NK-92 treated with Interleukin-12 subunit alpha and Interleukin-12 subunit beta, amount 100 ng/mL, for 24 hours (cell line): ENCODE measurements around the gene SPTLC2.

ENCODE experiments used
- DNase-seq: peaks from one replicate; lab custom pipeline; 2025; lab: John Stamatoyannopoulos, UW

SPTLC2 gene

DNA sequence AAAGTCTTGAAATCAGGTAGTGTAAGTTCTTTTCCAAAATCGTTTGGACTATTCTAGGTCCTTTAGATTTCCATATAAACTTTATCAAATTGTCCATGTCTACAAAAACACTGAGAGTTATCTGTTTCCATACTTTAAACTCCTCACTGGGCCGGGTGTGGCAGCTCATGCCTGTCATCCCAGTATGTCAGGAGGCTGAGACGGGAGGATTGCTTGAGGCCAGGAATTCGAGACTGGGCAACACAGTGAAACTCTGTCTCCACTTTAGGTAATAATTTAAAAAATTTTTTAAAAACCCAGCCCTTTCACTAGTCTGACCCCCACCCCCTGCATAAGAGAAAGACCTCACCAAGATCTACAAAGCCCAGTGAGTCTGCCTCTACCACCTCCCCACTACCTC is 111.4 kb downstream of the SPTLC2 start:
- no peak for DNase-seq

DNA sequence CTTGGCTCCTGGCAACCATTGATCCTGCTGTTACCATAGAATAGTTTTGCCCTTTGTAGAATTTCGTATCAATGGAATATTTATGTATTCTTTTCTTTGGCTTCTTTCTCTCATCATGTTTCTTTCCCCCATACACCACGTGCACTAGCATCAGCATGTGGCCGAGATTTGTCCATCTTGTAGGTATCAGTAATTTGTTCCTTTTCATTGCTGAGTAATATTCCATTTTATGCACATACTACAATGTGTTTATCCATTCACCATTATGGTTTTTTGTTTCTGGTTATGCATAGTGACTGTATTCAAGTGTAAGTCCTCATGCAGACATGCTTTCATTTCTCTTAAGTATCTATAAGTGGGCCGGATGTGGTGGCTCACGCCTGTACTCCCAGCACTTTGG is 113.3 kb downstream of the SPTLC2 start:
- DNase-seq, result no peak

DNA sequence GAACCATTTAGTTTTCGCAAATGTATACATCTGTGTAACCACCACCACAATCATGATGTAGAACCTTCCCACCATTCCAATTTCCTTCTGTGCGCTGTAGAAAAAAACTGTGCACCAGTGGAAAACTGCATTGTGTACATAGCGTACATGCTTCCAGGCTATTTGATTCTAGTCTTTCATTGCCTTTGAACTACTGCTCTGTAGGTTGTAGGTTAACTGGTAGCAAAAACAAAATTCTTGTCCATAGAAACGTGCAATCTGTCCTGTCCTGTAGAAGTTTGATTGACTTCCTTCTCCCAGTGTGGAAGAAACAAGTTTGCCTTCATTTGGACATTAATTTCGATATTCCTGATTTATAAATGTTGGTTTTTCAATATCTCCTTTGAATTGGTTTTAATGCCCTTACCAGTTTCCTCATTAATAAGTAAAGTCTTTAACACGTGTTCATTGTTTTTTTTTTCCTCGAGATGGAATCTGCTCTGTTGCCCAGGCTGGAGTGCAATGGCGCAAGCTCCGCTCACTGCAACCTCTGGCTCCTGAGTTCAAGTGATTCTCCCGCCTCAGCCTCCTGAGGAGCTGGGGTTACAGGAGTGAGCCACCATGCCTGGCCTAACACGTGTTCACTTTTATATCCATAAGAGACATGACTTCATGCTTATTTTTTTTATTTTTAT is 114.2 kb downstream of the SPTLC2 start:
- no peak for DNase-seq

DNA sequence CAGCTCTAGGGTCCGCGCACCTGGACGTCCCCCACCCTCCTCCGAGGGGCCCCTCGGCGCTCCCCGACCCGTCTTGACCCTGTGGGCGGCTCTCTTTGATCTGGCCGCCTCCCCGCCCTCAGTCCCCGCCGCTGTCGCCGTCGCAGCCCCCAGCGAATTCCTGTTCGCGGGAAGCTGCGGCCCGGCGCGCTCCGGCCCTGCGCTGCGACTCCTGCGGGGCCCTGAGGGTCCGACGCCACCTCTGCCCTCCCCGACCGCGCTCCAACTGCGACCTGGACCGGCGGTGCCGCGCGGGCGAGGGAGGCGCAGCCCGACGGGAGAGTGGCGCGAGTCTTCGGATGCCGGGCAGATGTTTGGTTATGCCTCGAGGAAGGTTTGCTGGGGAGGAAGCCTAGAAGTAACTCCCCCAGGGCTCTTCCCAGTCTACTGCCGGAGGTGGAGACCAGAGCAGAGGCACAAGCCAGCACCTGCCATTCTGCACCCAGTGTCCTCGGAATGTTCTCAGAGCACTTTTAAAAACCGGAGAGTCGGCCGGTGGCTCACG is 117.4 kb downstream of the SPTLC2 start:
- no peak for DNase-seq

DNA sequence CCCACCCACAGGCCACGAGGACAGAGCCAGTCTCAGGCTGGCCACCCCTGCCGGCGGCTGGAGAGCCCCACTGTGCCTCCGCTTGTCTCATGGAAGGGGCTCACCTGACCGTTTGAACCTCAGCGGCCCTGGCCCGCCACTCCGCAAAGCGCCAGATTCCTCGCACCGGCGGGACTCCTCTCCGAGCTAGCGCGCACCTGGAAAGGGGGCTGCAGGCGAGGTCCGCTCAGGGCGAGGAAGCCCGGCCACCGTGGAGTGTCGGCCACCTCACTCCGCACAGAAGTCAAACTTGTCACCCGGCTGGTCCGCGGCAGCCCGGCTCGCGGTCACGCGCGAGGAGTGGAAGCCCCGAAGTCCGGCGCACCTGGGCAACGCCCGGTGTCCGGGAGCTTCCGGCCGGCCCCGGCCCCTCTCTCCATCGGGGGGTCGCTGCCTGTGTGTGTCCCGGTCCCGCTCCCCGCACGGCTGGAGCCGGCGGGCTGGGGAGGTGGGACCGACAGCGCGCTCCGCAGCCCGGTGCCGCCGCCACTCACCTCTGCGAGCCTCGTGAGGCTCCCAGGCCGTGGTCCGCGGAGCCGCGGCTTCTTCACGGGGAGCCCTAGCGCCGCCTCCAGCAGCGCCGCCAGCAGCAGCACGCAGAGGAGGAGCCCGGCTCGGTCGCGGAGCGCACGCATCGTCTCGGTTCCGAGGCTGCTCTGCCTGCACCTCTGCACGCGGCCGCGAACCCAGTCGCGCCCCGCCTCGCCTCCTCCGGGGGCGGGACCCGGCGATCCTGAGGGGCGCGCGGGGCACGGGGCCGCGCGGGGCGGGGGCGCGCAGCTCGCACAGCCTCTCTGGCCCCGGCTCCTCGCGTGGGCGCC is 118.1 kb downstream of the SPTLC2 start, which contains the start of gene ISM2:
Gene ISM2 (minus strand): TSS at position 697 of the 860 bp plus-strand sequence. CDS start 23 bp downstream, at position 674.
- no peak for DNase-seq

DNA sequence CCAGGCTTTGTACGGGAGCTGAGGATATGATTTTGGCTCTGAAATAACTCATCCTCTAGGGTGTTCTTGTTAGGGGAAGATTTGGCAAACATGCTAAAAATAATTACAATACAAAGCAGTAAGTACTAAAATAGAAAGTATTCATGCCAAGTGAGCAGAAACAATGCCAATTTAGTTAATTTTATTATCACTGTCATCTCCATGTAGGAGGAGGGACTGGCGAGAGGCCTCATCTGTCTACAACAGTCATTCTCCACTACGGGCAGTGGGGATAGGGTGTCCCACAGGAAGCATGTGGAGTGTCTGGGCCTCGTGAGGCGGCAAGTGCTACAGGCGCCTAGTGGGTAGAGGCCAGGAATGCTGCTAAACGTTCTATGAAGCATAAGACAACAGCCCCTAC is 121.1 kb downstream of the SPTLC2 start:
- no peak for DNase-seq

DNA sequence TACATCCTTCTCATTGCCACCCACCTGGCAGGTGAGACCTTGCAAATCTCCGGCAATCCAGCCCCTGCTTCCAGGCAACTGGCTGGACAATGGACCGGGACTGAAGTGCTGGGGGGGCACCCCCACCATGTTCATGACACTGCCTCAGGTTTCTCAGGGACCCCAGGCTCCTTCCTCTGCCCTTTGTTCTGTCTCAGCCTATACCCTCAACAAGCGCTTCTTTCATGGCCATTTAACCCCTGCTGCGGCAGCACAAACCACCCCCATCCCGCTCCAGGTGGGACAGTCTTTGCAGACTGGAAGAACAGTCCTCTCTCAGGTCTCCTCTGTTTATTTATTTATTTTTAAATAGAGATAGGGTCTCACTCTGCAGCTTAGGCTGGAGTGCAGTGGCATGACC is 125.4 kb downstream of the SPTLC2 start:
- no peak for DNase-seq

DNA sequence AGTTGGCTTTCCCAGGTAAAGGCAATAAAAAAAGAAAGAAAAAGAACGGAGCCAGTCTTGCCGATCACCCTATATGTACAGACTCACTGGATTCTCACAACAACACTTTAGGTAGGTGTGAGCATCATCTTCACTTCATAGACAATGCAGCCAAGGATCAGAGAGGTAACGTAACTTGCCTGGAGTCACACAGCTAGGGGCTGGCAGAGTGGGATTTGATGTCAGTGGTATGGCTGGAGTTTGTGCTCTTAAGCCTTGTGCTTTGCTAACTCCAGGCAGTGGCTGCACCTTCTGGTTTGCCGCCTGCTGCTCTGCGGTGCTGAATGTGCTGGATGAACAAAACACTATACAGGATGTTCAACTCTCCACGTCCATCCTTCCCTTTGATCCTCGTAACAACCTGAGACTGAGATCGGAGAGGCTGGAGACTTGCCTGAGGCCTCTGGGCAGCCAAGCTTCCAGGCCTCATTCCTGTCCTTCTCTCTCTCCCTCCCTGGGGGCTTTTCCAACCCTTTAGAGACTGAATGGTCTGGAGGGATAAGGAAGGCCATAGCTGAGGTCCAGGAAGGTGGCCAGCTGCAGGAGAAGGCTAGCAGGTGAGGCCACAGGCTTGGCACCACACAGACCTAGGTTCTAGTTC is 126.0 kb downstream of the SPTLC2 start:
- DNase-seq, result no peak

DNA sequence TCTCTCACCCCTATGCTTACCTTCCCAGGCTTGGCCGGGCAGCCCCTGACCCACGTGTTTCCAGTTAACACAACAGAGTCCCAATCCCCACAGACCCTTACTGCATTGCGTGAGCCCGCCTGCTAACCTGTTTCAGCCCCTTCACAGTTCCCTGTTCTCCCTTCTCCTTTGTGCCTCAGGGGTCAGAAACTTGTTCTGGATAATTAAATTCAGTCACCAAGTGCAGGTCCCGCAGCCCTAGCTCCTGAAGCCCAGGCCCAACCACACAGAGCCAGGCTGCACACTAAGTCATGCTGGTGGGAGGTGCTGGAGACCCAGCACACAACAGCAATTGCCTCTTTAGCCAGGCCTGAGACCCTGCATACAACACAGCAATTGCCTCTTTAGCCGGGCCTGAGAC is 127.4 kb downstream of the SPTLC2 start:
- no peak for DNase-seq

DNA sequence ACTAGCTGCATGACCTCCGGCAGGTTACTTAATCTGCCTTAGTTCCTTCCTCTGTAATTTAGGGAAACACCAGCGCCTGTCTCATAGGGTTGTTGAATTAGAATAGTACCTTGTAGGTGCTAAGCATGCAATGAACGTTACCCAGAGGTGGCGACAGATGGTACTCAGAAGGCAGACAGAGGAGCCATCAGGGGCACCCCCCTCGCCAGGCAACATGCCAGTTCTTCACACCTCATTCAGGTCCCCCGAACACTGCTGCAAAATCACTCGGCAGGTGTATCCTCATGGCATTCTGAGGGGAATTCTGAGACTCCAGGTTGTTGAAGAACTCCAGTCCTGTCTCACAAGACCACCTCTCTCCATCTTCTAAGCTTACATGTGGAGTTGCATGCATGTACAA is 127.9 kb downstream of the SPTLC2 start:
- DNase-seq, result no peak

DNA sequence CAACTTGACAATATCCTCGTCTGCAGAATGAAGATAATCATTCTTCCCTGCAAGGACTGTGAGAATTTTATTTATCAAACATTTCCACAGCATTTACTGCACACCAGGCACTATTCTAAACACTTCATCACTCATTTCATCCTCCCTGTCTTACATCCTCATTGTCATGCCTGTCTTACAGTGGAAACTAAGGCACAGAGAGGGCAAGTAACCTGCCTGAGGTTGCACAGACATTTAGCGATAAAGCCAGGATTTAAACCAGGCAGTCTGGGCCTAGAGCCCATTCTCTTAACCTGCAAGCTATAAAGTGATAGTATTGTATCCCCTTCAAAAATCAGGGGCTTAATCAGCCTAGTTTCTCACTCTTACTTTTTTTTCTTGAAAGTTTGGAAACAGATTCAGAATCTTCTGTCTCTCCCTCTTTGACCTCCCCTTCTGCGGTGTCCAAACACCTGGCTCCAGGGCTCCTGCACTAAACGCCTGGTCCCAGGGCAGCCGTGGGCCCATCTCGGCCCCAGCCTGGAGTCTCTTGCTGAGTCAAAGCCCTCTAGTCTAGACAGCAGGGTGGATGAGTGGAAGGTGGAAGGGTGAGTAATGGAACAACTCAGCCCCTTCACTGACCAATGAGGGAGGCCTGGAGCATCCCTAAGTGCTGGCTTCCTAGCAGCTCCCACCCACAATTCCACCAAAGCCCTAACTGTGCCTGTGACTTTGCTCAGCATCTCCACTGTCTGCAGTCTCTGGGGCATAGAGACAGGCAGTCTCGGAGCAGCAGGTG is 130.3 kb downstream of the SPTLC2 start:
- DNase-seq, result no peak

DNA sequence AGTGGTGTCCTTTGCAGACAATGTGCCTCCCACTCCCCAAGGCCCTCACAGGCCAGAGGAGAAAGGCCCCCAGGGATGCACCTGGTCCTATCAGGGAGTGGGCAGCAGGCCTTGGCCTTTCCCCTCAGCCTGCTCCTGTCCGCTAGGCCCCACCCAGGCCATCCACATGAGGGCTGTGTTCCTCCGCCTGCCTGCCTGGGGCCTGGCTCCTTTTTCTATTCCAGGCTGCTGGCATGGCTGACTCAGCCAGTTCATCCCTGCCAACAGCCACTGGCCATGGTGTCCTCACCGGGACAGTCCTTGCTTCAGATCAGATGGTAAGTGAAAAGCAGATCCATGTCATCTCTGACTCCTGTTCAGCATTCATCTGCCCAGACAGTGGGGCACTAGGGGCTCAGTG is 131.2 kb downstream of the SPTLC2 start:
- no peak for DNase-seq

DNA sequence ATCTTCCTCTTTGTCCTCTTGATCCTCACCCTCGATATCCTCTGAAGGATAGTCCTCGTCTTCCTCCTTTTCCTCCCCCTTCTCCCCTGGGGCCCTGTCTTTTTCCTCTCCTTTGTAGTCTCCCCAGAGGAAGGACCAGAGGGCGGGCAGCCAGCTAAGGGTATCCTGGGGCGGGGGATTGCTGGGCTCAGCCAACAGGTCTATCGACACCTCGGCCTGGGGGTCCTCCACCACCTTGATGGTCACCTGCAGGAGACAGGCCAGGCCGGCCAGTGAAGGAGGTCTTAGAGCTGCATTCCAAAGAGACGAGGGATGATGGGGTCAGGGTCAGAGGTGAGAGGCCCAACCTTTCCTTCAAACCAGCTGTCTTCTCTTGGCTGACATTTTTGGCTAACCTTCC is 134.0 kb downstream of the SPTLC2 start:
- DNase-seq, result no peak

DNA sequence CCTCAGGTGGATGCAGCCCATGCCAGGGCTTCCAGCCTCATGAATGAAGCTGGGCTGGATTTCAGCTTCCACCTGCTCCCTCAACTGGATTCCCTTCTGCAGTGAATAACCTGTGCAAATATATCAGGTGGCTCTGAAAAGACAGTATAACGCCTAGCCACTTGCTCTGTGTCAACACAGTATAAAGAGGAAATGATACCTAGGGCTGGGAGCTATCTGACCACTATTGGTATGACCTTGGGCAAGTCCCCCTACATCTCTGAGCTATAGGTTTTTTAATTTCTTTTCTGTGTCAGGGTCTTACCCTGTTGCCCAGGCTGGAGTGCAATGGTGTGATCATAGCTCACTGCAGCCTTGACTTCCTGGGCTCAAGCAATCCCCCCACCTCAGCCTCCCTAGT is 137.6 kb downstream of the SPTLC2 start:
- DNase-seq, result no peak

DNA sequence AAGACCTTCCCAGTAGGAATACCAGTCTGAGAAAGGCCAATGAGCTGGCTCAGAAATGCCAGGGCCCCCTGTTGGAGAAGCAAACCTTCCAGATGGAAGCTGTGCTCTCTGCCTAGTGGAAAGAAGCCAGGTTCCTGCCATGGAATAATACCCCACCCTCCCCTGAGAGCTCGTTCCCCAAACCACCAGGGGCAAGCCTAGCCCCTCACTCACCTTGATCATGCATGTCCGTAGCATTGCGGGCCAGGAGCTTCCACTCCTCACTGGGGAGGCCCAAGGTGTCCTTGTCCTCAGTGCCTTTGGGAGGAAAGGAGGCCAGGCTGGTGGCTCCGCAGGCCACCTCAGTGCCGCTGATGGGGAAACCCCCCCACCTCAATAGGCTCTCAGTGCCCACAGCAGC is 138.4 kb downstream of the SPTLC2 start:
- no peak for DNase-seq

DNA sequence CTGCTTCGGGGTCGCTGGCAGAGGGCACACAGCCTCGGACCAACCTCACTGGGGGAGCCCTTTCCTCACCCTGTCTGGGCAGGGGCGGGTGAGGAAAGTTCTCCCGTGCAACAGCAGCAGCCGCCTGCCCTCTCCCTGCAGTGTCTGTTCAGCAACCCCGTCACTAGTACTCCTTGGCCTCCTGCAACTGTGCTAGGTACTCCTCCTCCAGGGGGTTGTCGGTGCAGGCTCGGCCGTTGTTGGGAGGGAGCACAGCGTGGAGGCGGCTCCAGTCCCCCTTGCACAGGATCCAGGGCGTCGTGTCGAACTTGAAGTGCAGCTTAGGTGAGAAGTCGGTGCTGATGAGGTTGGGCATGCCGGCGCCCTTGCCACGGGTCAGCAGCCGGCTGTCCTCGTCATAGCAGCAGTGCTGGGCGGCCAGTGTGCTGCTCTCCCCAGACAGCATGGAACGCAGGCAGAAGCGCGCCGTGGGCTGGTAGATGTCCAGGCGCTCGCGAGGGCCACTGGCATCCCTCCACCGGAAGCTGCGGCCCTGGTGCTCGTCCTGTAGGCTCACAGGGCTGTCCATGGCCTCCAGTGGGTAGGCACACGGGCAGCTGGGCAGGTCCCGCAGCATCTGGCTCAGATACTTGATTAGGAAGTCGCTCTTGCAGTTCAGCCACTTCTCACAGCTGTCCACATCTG is 140.9 kb downstream of the SPTLC2 start:
- no peak for DNase-seq

DNA sequence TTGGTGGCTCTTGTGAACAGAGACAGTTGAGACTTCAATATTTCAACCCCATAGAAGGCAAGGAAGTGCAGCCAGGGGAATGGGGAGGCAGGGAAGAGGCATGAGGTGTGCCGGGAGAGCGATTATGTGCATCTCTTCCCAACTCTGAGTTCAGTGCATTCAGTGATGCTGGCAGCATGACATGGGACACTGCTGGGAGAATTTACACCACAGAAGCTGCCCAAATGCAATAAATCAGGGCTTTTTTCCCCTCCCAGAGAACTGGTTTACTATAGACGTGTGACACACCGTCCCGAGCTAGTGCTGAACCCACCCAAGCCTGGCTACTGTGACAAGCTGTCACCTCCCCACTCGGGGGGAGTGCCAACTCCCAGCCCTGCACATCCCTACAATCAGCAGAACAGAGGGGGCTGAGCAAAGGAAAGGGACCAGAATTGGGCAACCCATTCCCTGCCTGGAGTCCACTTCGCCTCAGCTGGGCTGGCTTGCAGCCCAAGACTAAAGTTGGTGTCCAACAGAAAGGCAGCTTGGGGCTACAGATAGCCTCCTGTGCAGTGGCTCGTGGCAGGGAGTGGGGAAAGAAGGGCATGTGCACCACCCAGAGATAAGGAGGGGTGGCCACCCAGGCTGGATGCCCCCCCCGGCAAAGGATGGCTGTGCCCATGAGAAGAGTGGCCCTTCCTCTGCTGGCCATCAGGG is 141.8 kb downstream of the SPTLC2 start:
- no peak for DNase-seq

DNA sequence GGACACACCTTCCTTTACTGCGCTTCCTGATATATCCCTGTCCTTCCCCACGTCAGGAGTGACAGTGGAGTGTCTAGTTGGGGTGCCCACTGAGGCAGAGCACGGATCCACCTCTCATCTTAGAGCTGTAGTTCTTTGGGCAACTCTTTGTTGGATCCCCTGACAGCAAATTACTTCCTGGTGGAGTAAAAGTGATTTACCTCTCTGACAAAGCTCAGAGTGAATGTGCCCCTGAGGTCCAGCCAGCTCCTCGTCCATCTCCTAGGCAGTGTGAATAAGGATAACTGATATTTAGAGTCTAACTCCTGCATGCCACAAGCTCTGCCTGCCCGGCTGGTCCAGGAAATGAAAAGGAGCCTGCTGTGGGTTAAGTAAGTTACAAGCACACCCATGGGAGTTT is 142.5 kb downstream of the SPTLC2 start:
- no peak for DNase-seq

DNA sequence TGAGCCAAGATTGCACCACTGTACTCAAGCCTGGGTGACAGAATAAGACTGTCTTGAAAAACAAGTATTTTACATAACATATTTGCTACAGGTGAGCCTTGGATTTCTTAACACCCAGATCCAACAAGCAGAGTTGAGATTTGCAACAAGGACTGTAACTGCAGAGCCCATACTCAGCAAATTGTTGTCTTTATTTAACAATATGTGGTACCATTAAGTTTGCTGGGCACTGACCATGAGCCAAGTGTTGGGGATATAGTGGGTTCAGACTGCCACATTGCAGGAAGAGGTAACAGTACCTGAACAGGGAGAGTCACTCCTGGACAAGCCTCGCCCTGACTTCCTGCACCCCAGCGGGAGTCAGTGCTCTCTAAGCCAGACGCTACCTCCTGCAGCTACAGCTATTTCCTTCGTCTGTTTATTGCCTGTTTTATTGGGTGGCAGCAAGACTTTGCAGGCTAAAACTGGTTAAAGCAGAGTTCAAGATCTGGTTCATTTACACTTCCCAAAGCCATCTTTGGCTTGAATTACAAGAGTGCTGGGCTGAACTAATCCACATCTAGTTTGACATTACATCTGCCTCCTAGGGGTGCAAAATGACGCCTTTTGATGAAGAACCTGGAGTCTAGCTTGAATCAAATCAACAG is 146.1 kb downstream of the SPTLC2 start:
- DNase-seq, result no peak

DNA sequence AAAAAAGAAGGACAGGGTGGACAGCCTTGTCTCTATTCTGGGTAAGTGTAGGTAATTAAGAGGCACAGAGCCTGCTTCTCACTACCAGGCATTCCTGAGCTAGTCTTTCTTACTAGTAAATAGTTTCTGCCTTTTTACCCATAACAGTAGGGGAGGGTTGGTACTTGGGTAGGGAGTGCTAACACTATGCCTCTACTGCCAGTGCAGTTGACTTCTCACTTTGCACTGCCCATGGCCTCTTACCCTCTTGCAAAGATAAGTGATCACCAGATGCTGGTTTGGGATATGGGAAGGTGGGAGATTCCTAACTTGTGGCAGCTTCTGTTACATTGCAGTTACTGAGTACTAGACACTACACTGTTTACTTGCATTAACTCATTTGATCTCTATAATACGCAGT is 146.9 kb downstream of the SPTLC2 start:
- no peak for DNase-seq
